Ascending aorta (tissue), 2 donors: Measurements from ENCODE around the gene RELA. TPM values are rescaled to one million over a fixed set of nuclear protein-coding genes. Genes with fewer than 3 reads are reported as not detected.
"Not testable (repeated sequence)": the region's sequence is repeated elsewhere in the genome, so short reads cannot be mapped to it uniquely, and the experiment has no call there.

Experiments used
- DNase-seq, 2 donors: peaks; one replicate each; pipeline ENCODE4 v3.0.0-alpha.2; 2019; ENCODE audit warnings: low spot score in 2 of 2
- H3K27ac ChIP-seq, 2 donors: fragments of 200-600 bp; sonication (generic); one replicate each; pipeline ENCODE4 v1.5.1; 2016 to 2017; ENCODE audit warnings: mild to moderate bottlenecking in 1 of 2
- H3K27me3 ChIP-seq: fragments of 200-600 bp; sonication (generic); one replicate; pipeline ENCODE4 v1.5.1; 2017
- H3K36me3 ChIP-seq, 2 donors: fragments of 200-600 bp; sonication (generic); one replicate each; pipeline ENCODE4 v1.5.1; 2016
- H3K4me1 ChIP-seq, 2 donors: fragments of 200-600 bp; sonication (generic); one replicate each; pipeline ENCODE4 v1.5.1; 2016 to 2017; ENCODE audit warnings: mild to moderate bottlenecking in 1 of 2
- H3K4me3 ChIP-seq, 2 donors: fragments of 200-600 bp; sonication (generic); one replicate each; pipeline ENCODE4 v1.5.1; 2016 to 2017; ENCODE audit warnings: mild to moderate bottlenecking in 1 of 2
- H3K9me3 ChIP-seq, 2 donors: fragments of 200-600 bp; sonication (generic); one replicate each; pipeline ENCODE4 v1.5.1; 2016
- CTCF ChIP-seq, 3 experiments: fragments of 200-600 bp in 2 of 3; fragments of 450-650 bp in 1 of 3; sonication (generic) in 2 of 3; IDR thresholded peaks; one replicate each; pipeline ENCODE4 v1.5.1; 2016 to 2019; ENCODE audit warnings: antibody characterized with exemption in 3 of 3, mild to moderate bottlenecking in 1 of 3, moderate library complexity in 1 of 3
- intact Hi-C: fragments of 100-400 bp; cut with DNase I; formaldehyde crosslinking; loops from one replicate; pipeline ENCODE4 v1.15.1; 2023
- total RNA-seq: library from RNA; depleted of rRNA; stranded (reverse); fragments of >200 nt; gene quantifications from one replicate; pipeline ENCODE4 v1.1.0, GENCODE V29; 2016

The RELA gene
- total RNA-seq, 1 donor from 2014 or later: 115 TPM

- H3K4me3 ChIP-seq: peak overlapping the region; percentile 18 to 21
- peak; percentile 27 to 85 for DNase-seq
- H3K36me3 ChIP-seq, H3K9me3 ChIP-seq, H3K27ac ChIP-seq, H3K27me3 ChIP-seq, H3K4me1 ChIP-seq: not testable (repeated sequence)
- peak; percentile 68 to 80 (median 79) for TF ChIP-seq CTCF (IDR thresholded peaks at IDR 0.05)
- intact Hi-C loops: loop anchor here (1.0 to 2.0 kb wide), 2 partner anchors 112 to 282 kb away; no protein-coding TSS in a partner anchor
These were observed 43.6 kb upstream of the RELA start for GRCh38 chr11:65706303-65706763.

GRCh38 chr11:65703846-65704245 is 41.1 kb upstream of the RELA start:
- no peak overlapping the region for H3K27ac ChIP-seq
- no peaks in the 10 kb centered on the region for H3K9me3 ChIP-seq
- no peak for TF ChIP-seq CTCF (IDR thresholded peaks at IDR 0.05)
- no peaks in the 10 kb centered on the region for H3K27me3 ChIP-seq
- H3K4me3 ChIP-seq: no peak overlapping the region
- no peaks in the 10 kb centered on the region for H3K36me3 ChIP-seq
- no peak for DNase-seq
- H3K4me1 ChIP-seq: no peaks in the 10 kb centered on the region
- intact Hi-C loops: no loop called here

- Histone ChIP-seq H3K27me3 (no peaks in the 10 kb centered on the region), H3K27ac (no peak overlapping the region), H3K36me3 (no peaks in the 10 kb centered on the region), H3K4me1 (no peaks in the 10 kb centered on the region), H3K4me3 (no peak overlapping the region), H3K9me3 (no peaks in the 10 kb centered on the region)
- DNase-seq: no peak
- TF ChIP-seq CTCF (IDR thresholded peaks at IDR 0.05): no peak
- intact Hi-C loops: no loop called here
These were observed 39.0 kb upstream of the RELA start for GRCh38 chr11:65701686-65702085.

GRCh38 chr11:65700399-65700798 is 37.7 kb upstream of the RELA start:
- H3K9me3 ChIP-seq: no peaks in the 10 kb centered on the region
- H3K36me3 ChIP-seq: no peaks in the 10 kb centered on the region
- no peaks in the 10 kb centered on the region for H3K4me1 ChIP-seq
- no peak overlapping the region for H3K4me3 ChIP-seq
- H3K27me3 ChIP-seq: no peaks in the 10 kb centered on the region
- intact Hi-C loops: no loop called here
- no peak for DNase-seq
- H3K27ac ChIP-seq: no peak overlapping the region
- TF ChIP-seq CTCF (IDR thresholded peaks at IDR 0.05): no peak

- no peak overlapping the region for H3K27ac ChIP-seq
- no peaks in the 10 kb centered on the region for H3K36me3 ChIP-seq
- no peak for DNase-seq
- TF ChIP-seq CTCF (IDR thresholded peaks at IDR 0.05): no peak
- no peaks in the 10 kb centered on the region for H3K27me3 ChIP-seq
- intact Hi-C loops: no loop called here
- no peaks in the 10 kb centered on the region for H3K9me3 ChIP-seq
- no peaks in the 10 kb centered on the region for H3K4me1 ChIP-seq
- no peak overlapping the region for H3K4me3 ChIP-seq
These were observed 36.6 kb upstream of the RELA start for GRCh38 chr11:65699306-65699705.

GRCh38 chr11:65698205-65698604 is 35.5 kb upstream of the RELA start:
- no peak for TF ChIP-seq CTCF (IDR thresholded peaks at IDR 0.05)
- H3K27ac ChIP-seq: no peak overlapping the region
- H3K4me3 ChIP-seq: no peak overlapping the region
- no peaks in the 10 kb centered on the region for H3K27me3 ChIP-seq
- no peaks in the 10 kb centered on the region for H3K9me3 ChIP-seq
- no peak for DNase-seq
- intact Hi-C loops: no loop called here
- H3K36me3 ChIP-seq: no peaks in the 10 kb centered on the region
- no peaks in the 10 kb centered on the region for H3K4me1 ChIP-seq
